Fibroblast of pulmonary artery (primary cell): ENCODE data around the gene ARHGAP20.

Experiments used
- DNase-seq: peaks from one replicate; pipeline ENCODE4 v3.0.0-alpha.2; 2010; ENCODE audit warnings: low read depth
- H3K4me3 ChIP-seq: replicated peaks from 2 replicates; pipeline ENCODE4 v1.5.1; 2011; ENCODE audit warnings: low read depth, mild to moderate bottlenecking, control low read depth, low read length, moderate library complexity
- TF ChIP-seq, protein P1 (sequence below): IDR thresholded peaks from 2 replicates; pipeline ENCODE4 v1.5.1; 2011; ENCODE audit warnings: mild to moderate bottlenecking, control low read depth, low read length, inconsistent platforms; ENCODE audit errors: missing control alignments

The ARHGAP20 gene

GRCh38 chr11:110736171-110736553 lies 23.9 kb upstream of the ARHGAP20 start:
- TF ChIP-seq, protein P1, sequence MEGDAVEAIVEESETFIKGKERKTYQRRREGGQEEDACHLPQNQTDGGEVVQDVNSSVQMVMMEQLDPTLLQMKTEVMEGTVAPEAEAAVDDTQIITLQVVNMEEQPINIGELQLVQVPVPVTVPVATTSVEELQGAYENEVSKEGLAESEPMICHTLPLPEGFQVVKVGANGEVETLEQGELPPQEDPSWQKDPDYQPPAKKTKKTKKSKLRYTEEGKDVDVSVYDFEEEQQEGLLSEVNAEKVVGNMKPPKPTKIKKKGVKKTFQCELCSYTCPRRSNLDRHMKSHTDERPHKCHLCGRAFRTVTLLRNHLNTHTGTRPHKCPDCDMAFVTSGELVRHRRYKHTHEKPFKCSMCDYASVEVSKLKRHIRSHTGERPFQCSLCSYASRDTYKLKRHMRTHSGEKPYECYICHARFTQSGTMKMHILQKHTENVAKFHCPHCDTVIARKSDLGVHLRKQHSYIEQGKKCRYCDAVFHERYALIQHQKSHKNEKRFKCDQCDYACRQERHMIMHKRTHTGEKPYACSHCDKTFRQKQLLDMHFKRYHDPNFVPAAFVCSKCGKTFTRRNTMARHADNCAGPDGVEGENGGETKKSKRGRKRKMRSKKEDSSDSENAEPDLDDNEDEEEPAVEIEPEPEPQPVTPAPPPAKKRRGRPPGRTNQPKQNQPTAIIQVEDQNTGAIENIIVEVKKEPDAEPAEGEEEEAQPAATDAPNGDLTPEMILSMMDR = no peak
- no peak for DNase-seq
- H3K4me3 ChIP-seq = no peak overlapping the region

DNA sequence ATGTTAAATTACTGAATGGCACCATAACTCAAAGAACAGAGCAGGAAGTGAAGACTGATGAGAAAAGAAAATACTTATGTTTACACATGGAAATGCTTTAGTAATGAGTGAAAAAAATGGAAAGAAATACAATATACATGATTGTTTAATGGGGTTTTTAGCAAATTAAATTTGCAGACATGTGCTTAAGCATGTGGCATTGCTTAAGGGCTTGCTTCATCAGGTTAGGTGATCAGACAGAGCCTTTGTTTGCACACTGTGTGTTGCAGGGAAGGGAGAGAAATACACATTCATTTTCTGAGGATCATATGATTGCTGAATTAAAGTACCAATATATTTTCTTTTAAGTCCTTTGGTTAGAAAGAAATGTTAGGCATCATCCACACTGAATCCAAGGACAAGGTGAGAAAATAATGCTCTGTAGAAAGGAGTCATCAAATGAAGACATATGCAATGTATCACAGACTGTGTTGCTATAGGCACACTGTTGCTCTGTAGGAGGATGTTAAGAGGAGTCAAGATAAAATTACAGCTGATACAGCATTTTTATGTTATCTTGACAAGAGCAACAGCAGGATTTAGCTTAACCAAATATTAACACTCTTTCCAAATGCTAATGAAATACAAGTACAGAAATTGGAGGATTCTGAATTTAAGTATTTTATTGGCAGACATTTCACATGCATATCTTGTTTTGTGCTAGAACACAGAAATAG lies 23.4 kb upstream of the ARHGAP20 start:
- no peak overlapping the region for H3K4me3 ChIP-seq
- TF ChIP-seq, protein P1 = no peak
- no peak for DNase-seq

DNA sequence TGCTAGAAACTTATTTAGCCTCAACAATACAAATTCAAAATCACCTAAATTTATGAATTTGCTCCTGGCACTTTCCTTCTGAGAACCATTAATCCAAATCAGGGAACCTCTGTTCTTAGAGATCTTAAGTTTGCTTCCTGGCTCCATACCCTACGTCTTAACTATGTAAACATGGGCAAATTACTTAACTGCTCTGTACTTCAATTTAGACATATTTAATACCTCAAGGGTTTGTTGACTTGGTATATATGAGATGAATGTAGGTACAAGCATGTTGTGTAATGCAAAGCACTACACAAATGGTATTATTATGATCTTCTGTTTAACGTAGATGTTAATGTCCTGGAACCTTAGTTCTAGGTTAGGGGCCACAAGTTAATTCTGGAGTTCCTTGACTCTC lies 22.6 kb upstream of the ARHGAP20 start:
- no peak for DNase-seq

GRCh38 chr11:110730773-110731172 lies 18.5 kb upstream of the ARHGAP20 start:
- no peak for DNase-seq
- TF ChIP-seq, protein P1 = no peak
- H3K4me3 ChIP-seq = no peak overlapping the region

More for the DNA sequence above, 22.6 kb upstream of the ARHGAP20 start:
- TF ChIP-seq, protein P1 = no peak
- no peak overlapping the region for H3K4me3 ChIP-seq

GRCh38 chr11:110728883-110729282 lies 16.6 kb upstream of the ARHGAP20 start:
- DNase-seq = peak; percentile 50
- TF ChIP-seq, protein P1 = no peak

GRCh38 chr11:110728476-110728875 lies 16.2 kb upstream of the ARHGAP20 start:
- DNase-seq = no peak
- H3K4me3 ChIP-seq = no peak overlapping the region
- TF ChIP-seq, protein P1 = no peak

More at GRCh38 chr11:110728883-110729282, 16.6 kb upstream of the ARHGAP20 start:
- H3K4me3 ChIP-seq = no peak overlapping the region

- no peak for DNase-seq
- no peak overlapping the region for H3K4me3 ChIP-seq
- TF ChIP-seq, protein P1 = no peak
Measured at GRCh38 chr11:110724358-110724757, 12.1 kb upstream of the ARHGAP20 start.
